NCI-H524 treated with DMSO at 0.1 percent for 48 hours (cell line): ENCODE measurements around the gene HMGA1.

Experiments
- DNase-seq: peaks from one replicate; lab custom pipeline; 2025; lab: John Stamatoyannopoulos, UW

HMGA1 gene, protein sequence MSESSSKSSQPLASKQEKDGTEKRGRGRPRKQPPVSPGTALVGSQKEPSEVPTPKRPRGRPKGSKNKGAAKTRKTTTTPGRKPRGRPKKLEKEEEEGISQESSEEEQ

DNA sequence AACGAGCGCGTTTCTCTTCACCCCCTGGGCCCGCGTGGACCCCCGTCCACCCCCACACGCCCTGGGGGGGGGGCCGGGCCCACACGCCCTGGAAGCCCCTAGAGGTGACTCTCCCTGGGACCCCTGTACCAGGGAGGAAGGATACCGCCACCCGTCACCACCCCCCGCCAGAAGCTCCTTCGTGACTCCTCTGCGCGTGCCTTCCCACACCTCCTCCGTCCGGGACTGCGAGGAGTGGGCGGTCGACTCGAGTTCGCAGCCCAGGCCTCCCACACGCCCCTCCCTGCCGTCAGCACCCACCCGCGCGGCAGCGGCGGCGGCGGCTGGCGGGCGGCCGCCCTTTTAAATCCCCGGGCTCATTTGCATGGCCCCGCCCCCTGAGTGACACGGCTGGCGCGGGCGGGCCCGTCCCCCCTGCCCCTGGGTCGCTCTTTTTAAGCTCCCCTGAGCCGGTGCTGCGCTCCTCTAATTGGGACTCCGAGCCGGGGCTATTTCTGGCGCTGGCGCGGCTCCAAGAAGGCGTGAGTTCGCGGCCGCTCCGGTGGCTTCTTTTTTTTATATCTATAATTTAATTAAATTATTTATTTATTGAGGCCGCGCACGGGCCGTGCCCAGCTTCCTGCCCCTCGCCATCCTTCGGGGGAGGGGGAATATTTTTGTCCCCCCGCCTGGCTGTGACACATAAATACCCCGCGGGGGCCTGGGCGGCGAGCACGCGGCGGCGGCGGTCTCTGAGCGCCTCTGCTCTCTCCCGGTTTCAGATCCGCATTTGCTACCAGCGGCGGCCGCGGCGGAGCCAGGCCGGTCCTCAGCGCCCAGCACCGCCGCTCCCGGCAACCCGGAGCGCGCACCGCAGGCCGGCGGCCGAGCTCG lies at the start of gene HMGA1:
HMGA1 (plus strand) TSS at position 431 of the 873 bp plus-strand sequence. CDS start 3,908 bp downstream, outside the sequence.
- DNase-seq = peak; percentile 72

DNA sequence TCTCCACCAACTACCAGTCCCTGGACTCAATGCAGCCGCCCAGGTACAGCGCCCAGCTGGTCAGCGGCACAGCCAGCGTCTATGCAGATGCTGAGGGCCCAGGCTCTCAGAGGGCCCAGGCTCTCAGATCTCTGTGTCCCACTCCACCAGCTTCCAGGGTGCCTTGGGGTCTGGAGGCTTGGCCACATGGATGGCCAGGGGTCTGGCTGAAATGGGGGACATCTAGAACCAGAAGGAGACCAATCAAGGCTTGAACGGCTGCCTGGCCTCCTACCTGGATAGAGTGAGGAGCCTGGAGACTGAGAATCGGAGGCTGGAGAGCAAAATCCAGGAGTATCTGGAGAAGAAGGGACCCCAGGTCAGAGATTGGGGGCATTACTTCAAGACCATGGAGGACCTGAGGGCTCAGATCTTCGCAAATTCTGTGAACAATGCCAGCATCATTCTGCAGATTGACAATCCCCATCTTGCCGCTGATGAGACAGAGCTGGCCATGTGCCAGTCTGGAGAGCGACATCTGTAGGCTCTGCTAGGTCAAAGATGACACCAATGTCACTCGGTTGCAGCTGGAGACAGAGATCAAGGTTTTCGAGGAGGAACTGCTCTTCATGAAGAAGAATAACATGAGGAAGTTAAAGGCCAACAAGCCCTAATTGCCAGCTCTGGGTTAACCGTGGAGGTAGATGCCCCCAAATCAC lies 46.7 kb upstream of the HMGA1 start:
- DNase-seq = no peak

DNA sequence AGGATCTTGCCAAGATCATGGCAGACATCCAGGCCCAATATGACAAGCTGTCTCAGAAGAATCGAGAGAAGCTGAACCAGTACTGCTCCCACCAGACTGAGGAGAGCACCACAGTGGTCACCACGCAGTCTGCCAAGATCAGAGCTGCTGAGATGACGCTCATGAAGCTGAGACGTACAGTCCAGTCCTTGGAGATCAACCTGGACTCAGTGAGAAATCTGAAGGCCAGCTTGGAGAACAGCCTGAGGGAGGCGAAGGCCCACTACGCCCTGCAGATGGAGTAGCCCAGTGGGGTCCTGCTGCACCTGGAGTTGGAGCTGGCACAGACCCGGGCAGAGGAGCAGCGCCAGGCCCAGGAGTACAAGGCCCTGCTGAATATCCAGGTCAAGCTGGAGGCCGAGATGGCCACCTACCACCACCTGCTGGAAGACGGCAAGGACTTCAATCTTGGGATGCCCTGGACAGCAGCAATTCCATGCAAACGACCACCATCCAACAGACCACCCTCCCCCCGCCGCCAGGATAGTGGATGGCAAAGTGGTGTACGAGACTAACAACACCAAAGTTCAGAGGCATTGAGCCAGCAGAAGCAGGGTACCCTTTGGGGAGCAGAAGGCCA lies 46.1 kb upstream of the HMGA1 start:
- DNase-seq = no peak

DNA sequence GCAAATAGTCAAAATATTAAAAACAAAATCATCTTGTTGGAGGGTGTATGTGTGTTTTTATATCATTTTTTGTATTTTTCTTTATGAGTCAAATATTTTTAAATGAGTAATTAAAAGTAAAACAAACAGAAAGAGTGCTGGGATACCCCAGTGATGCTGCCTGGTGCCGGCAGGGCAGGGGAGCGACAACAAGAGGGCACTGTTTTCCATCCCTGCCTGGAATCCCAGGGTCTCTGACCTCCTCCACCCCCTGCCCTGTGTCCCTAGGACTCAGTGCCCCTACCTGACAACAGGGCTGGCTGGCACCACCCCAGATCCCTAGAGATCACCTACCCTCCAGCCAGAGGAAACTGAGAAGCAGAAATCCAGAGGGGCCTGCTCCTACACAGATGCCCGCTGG lies 41.9 kb upstream of the HMGA1 start:
- DNase-seq = no peak

DNA sequence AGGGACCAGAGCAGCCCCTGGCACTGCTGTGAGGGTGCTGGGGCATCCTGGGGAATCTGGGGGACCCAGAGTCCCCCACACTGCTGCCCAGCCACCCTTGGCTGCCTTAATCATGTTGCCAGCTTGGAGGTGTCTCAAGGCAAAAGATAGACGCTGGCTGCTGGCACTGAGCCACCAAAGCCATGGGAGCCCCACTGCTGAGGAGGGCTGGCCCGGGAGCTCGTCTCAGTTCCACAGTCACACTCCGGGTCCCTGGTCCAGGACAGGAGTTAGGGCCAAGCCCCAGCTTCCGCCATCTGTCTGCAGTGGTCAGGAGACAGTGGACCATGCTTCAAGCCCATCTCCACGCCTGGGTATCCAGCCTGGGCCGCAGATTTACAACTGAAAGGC lies 41.0 kb upstream of the HMGA1 start:
- DNase-seq = no peak

DNA sequence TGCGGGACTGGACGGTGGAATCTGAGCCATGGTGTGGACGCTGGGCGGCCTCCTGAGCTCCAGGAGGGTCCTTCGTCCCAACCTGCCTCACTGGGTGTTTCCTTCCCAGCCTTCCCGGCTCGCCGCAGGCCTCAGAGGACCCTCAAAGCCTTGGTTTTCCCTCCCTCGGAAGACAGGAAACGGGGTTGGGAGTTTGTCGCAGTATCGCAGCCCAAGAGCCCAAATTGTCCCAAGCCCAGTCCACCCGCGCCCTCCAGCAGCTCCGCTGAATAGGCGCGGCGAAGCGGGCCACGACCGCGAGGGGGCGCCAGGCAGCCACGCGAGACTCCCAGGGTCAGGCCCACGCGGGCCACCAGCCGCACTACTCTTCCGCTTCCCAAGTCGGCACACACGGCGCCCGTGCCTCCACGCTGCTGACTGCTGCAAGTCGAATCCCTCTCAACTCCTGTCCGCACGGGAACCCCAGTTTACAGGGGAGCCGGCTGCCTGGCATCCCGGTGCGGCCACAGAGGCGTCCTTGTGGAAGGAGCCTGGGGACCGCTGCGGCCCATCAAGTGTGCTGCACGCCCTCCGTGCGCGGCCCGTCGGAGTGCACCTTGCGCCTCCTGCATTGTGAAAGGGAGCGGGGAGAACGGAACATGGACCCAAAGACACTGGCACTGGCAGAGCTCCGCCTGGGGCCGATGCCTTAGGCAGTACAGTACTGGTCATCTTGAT lies 40.4 kb upstream of the HMGA1 start:
- DNase-seq = no peak

DNA sequence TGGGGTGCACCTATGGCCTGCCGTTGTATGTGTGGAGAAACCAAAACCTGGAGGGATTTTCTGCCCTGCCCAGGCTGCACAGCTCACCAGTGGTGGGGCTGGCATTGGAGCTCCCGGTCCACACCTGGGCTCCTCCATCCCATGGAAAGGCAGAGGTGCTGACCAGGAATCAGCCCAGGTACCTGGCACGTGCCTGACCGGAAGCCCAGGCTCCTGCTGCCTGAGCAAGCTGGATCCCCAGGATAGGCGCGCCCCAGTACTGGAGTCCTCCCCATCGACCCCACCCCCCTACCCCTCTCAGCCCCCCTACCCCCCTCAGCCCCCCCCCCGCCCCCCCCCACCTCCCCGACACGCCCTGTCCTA lies 39.9 kb upstream of the HMGA1 start:
- no peak for DNase-seq

DNA sequence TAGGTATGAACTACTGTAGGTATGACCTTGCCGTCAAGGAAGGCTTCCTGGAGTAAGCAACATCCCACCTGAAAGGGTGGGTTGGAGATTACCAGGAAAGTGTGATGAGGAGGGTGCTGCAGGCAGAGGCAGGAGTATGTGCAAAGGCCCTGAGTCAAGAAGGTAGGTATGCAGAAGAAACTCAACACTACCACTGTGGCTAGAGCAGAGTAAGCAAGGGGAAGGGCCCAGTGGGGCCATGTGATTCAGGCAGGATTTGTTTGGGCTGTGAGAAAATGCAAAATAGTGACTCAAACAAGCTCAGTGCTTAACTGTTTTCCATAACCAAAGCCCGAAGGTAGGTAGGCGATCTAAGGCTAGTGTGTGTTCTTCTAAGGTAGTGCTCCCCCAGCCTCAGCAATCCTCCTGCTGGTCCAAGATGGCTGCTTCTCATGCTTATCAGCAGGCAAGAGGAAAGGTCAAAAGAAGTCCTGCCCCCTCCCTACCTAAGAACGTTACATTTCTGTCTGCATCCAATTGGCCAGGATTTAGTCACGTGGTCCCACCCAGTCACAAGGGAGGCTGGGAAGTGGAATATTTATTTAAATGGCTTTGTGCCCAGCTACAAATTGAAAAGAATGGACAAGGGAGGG lies 36.2 kb upstream of the HMGA1 start:
- no peak for DNase-seq

DNA sequence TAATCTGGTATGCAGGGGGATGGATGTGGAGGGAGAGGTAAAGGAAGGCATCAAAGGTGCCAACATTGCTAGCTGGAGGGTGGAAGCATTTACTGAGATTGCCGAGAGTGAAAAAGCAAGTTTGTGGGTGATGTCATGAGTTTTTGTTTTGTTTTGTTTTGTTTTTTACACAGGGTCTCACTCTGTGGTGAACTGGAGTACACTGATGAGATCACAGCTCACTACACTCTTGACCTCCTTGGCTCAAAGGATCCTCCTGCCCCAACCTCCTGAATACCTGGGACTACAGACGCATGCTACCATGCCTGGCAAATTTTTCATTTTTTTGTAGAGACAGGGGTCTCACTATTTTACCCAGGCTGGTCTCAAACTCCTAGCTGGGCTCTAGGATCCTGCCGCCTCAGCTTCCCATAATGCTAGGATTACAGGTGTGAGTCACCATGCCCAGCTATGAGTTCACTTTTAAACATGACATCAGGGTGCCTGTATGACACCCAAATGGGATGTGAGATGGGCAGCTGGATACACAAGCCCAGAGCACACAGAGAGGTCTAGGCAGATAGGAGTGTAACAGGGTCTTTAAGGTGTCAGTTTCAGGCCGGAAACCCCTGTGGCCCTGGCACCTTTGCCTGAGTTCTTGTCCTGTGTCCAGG lies 35.1 kb upstream of the HMGA1 start:
- no peak for DNase-seq

DNA sequence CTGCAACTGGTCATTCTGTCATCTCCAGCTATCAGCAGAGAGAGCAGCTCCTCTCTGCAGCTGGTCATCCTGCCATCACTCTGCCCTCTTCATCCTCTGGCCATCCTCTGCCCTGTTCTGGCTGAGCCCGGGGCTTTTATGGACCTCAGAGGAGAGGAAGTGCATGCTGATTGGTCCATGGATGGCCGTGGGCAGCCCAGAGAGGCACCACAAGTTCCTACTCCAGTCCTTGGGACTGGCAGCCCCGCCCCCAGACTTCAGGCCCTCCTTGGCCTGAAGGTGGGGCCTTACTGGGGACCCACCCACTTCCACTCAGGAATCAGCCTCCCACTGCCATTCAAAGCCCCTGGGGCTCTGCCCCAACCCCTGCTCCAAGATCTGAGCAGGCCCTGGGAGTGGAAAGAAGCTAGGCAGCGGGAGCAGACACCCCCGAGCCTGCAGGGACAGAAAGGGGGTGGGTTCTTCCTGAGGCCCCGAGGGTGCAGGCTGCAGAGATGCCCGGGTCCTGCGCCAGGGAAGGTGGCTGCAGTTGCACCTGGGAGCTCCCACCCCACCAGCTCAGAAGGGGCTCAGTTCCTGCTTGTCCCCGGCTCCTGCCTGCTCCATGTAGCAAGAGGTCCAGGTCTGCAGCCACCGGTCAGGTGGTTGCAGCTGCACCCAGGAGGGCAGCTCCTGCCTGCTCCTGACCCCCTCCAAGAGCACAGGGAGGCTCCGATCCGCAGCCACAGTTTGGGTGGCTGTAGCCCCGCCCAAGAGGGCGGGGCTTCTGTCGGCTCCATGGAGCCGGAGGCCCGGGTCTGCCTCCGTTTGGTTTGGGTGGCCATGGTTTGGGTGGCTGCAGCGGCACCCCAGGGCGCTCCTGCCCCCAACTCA lies 34.1 kb upstream of the HMGA1 start:
- no peak for DNase-seq

DNA sequence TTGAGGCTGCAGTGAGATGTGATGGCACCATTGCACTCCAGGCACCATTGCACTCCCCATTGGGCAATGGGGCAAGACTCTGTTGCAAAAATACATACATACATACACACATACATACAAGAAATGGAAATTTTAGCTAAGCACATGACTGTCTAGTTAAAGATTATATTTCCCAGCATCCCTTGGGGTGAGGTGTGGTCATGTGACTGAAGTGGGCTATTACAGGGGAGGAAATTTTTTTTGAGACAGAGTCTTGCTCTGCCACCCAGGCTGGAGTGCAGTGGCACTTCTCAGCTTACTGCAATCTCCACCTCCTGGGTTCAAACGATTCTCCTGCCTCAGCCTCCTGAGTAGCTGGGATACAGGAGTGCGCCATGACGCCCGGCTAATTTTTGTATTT lies 32.0 kb upstream of the HMGA1 start:
- DNase-seq = no peak

DNA sequence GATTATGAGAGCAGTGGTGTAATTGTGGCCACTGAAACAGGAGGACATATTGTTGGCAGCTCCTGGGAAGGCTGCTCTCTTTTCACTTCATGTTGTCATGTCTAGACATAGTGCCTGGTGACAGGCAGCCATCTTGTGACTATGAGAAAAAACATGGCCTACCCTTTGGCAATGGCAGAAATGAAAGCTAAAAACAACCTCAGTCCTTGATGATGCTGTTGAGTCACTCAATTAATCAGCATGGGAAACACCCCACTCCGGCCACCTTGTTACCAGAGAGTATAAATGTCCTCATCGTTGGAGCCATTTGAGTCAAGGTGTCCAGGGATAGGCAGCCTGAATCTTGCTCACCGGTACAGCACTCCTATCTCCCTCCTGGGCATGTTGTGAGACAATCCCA lies 31.2 kb upstream of the HMGA1 start:
- no peak for DNase-seq

DNA sequence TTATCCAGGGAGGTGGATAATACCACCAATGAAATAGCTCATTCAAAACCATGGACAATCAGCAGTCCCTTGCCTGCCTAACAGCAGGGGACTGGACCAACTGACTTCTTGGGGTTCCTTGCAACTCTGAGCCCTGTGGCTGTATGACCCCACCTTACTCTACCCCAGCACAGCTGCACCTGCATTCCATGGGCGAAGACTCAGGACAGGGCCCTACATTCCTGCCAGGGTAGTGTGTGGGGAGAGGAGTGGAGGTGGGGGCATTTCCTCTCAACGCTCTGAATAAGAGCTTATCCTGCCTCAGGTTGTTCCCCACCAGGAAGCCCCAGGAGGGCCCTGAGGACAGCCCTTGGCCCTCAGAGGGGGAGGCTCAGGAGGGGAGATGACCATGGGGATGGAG lies 30.8 kb upstream of the HMGA1 start:
- no peak for DNase-seq

DNA sequence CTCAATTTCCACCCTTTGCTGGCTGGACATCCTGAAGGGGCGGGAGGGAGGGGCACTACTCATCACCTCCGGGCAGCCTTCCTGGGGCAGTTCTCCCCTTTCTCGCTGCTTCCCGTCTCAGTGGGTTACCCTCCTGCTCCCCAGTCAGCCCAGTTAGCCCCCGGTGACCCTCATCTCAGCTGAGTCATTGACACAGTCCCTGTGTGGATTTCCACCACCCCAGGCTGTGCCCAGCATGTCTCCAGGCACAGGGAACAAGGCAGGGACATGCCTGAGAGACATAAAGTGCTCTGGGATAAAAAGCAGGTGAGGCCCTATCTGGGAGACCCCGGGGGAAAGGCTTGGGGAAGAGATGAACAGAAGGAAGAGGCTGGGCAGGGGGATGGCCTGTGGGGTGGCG lies 29.9 kb upstream of the HMGA1 start:
- DNase-seq = no peak

DNA sequence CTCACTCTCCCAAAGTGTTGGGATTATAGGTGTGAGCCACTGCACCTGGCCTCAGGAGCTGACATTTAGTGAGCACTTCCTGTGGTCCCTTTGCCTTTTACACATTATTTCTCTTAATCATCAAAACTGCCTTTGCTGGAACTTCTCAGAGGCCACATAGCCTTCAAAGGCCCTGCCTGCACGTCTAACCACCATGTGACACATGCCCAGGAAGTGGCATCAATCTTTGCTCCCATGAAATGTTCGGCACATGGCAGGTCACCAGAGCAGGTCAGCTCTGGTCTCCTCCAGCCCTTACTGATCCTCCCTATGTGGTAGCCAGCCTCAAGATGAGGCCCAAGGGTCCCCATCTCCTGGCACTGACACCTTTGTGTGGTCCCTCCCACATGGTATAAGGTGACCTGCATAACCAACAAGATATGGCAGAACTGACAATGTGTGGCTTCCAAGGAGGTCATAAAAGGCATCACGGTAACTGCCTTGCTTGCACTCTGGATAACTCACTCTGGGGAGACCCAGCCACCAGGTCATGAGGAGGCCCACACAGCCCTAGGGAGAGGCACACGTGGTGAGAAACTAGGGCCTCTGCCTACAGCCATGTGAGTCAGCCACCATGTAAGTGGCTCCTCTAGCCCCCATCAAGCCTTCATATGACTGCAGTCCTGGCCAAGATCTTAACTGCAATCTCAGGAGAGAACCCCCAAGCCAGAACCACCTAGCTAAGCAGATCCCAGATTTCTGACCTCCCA lies 28.8 kb upstream of the HMGA1 start:
- DNase-seq = no peak

DNA sequence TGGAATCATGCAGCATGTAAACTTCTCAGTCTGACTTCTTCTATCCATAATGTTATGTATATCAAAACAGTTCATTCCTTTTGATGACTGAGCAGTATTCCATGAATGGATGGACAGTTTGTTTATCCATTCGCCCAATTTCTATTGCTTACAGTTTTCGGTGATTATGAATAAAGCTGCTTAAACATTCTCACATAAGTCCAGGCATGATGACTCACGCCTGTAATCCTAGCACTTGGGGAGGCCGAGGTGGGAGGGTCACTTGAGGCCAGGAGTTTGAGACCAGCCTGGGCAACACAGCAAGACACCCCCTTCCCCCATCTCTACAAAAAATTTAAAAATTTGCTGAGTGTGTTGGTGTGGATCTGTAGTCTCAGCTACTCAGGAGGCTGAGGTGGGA lies 22.9 kb upstream of the HMGA1 start:
- DNase-seq = no peak

DNA sequence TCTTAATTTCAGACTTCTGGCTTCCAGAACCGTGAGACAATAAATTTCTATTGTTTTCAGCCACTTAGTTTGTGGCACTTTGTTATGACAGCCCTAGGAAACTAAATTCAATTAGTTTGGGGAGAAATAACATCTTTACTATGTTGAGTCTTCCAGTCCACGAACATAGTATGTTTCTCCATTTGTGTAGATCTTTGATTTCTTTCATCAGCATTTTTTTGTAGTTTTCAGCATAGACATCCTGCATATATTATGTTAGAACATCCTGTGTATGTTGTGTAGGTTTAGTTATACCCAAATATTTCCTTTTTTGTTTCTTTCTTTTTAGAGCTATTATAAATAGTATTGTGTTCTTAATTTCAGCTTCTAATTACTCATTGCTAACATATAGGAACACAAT lies 18.0 kb upstream of the HMGA1 start:
- DNase-seq = no peak

DNA sequence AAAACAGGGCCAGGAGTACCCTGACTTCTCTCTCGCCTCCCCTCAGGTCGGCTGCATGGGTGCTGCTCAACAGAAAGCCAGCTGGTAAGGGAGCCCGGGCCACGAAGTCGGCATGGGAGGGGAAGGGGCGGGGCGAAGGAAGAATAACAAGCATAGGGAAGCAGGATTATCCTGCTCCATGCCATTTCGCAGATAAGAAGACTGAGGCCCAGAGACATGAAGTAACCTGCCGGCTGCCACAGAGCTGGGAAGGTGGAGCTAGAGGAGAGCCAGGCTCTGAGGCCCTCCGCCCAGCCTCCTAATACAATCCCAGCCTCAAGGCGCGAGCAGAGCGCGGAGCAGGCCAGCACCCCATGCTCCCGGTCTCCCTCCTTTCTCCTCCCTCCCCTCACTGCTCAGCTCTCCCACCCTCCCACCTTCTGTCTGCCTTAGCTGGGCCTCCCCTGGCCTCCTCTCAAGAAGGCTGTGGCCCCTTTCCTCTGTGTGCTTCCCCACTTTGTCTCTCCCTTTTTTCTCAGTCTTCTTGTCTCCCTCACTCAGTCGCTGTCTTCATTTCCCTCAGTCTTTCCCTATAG lies 13.2 kb upstream of the HMGA1 start:
- DNase-seq = no peak
